Mammary epithelial cell (primary cell): ENCODE measurements around the gene CMBL.

Experiments used
- CTCF ChIP-seq, 2 donors: IDR thresholded peaks in 1 of 2; conservative IDR thresholded peaks in 1 of 2; 2 replicates each; pipeline ENCODE4 v1.5.1; 2011 to 2012; ENCODE audit warnings: inconsistent platforms in 2 of 2, low read length in 2 of 2, mild to moderate bottlenecking in 2 of 2, control low read depth in 1 of 2, low read depth in 1 of 2; ENCODE audit not compliant: insufficient read depth in 1 of 2; ENCODE audit errors: extremely low read depth in 1 of 2
- EZH2 ChIP-seq: IDR thresholded peaks from 2 replicates; pipeline ENCODE4 v1.6.1; 2012; ENCODE audit warnings: low read length, inconsistent platforms, borderline replicate concordance

- TF ChIP-seq CTCF (conservative IDR thresholded peaks at IDR 0.05 in 1 of 2, IDR thresholded peaks at IDR 0.05 in 1 of 2; ENCODE audit: extremely low read depth in 1 of 2, insufficient read depth in 1 of 2, low read depth in 1 of 2, low read length in 2 of 2) (no peak), EZH2 (no peak)
Observed at GRCh38 chr5:10275991-10276390, 31.7 kb downstream of the CMBL start.
